HG03175 (cell line): ENCODE results near the gene NGEF.
"Not testable (repeated sequence)": the region's sequence is repeated elsewhere in the genome, so short reads cannot be mapped to it uniquely, and the experiment has no call there.

Experiments used
- ATAC-seq: cut with Tn5 transposase; IDR thresholded peaks from one replicate; pipeline ENCODE4 v1.9.1; 2021; ENCODE audit warnings: mild to moderate bottlenecking, moderate library complexity; ENCODE audit not compliant: unreplicated experiment

The NGEF gene, protein sequence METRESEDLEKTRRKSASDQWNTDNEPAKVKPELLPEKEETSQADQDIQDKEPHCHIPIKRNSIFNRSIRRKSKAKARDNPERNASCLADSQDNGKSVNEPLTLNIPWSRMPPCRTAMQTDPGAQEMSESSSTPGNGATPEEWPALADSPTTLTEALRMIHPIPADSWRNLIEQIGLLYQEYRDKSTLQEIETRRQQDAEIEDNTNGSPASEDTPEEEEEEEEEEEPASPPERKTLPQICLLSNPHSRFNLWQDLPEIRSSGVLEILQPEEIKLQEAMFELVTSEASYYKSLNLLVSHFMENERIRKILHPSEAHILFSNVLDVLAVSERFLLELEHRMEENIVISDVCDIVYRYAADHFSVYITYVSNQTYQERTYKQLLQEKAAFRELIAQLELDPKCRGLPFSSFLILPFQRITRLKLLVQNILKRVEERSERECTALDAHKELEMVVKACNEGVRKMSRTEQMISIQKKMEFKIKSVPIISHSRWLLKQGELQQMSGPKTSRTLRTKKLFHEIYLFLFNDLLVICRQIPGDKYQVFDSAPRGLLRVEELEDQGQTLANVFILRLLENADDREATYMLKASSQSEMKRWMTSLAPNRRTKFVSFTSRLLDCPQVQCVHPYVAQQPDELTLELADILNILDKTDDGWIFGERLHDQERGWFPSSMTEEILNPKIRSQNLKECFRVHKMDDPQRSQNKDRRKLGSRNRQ

GRCh38 chr2:233013027-233013461, at the start of gene NGEF:
Gene NGEF, minus strand, starts transcription at chr2:233013256. Its CDS starts 38,366 bp downstream, at chr2:232974890.
- no peak for ATAC-seq

DNA sequence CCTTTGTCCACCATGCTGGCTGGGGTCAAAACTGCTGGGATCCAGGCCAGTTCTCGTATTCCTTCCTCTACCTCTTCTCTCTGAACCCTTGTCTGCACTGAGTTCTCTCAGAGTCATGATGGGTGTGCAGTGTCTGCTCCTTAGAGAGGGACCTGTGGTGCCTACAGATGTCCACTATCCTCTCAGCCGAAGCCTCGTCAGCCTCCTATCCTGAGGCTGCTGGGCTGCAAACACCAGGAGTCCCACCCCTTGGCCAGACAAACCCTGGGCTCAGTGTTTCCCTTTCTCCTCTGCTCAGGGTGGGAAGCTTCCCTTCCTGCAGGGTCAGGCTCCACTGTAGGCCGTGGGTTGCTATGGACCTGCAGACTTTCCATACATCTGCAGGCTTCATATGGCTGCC, 49.4 kb upstream of the NGEF start:
- ATAC-seq = no peak

GRCh38 chr2:233061591-233062450, 48.8 kb upstream of the NGEF start:
- ATAC-seq = no peak

GRCh38 chr2:233060980-233061590, 48.0 kb upstream of the NGEF start:
- ATAC-seq = no peak

DNA sequence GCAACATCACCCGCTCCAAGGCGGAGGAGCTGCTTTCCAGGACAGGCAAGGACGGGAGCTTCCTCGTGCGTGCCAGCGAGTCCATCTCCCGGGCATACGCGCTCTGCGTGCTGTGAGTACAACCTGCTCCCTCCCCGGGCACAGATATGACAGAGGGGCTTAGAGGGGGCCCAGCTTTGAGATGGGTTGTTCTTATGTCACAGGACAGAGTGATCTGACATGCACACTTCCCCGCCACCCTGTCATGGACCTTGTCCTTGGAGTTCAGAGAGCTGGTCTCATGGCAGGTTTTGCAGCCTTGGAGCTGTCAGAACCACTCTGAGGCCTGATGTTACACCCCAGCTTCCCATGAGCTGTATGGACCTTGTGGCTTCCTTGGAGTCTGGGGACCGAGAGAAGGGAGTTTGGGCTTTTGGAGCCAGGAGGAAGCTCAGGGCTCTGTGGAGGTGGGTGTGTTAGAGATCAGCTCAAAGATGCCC, 47.5 kb upstream of the NGEF start:
- peak; percentile 17 for ATAC-seq

GRCh38 chr2:233059797-233060500, 46.9 kb upstream of the NGEF start, which contains the start of gene INPP5D:
Gene INPP5D, plus strand, starts transcription at chr2:233060342. Its CDS starts 137 bp downstream, at chr2:233060479.
- ATAC-seq = peak; percentile 64

GRCh38 chr2:233059547-233059796, 46.4 kb upstream of the NGEF start:
- no peak for ATAC-seq

- ATAC-seq = no peak
These were observed 45.9 kb upstream of the NGEF start for GRCh38 chr2:233058717-233059546.

DNA sequence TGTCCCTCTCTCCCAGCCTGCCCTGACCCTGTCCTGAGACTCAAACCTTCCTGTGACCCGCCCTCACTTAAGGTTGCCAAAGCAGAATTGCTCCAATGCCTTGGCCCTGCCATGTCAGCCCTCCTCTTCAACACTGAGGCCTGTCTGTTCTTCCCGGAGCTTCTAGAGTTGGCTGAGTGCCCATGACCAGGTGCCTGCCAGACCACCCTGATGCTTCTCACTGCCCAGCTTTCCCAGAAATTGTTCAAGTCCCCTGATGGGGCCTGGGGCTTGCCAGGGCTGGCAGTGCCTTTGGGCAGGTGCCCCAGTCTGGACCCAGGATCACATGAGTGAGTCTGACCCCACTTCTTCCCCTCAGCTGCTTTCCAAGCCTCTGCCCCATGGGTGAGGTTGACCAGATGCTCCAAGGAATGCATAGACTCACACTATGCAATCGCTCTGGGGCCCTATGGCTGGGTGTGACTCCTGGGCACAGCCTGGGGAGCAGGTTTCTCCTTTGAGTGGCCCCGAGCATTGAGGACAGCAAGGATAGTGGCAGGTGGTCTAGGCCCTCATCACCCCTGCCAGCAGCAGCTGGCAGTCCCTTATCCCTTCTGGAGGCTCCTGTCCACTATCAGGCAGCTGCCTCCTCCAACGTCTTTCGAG, 44.0 kb upstream of the NGEF start:
- ATAC-seq = no peak

DNA sequence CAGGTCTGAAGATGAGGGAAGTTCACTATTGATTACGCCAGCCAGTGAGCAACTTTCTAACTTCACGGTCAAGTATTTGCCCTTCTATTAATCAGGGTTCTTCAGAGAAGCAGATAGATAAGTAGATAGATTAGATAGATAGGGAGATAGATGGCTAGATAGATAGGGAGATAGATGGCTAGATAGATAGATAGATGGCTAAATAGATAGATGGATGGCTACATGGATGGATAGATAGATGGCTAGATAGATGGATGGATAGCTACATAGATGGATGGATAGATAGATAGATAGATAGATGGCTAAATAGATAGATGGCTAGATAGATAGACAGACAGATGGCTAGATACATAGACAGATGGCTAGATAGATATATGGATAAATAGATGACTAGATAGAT, 42.3 kb upstream of the NGEF start:
- no peak for ATAC-seq

DNA sequence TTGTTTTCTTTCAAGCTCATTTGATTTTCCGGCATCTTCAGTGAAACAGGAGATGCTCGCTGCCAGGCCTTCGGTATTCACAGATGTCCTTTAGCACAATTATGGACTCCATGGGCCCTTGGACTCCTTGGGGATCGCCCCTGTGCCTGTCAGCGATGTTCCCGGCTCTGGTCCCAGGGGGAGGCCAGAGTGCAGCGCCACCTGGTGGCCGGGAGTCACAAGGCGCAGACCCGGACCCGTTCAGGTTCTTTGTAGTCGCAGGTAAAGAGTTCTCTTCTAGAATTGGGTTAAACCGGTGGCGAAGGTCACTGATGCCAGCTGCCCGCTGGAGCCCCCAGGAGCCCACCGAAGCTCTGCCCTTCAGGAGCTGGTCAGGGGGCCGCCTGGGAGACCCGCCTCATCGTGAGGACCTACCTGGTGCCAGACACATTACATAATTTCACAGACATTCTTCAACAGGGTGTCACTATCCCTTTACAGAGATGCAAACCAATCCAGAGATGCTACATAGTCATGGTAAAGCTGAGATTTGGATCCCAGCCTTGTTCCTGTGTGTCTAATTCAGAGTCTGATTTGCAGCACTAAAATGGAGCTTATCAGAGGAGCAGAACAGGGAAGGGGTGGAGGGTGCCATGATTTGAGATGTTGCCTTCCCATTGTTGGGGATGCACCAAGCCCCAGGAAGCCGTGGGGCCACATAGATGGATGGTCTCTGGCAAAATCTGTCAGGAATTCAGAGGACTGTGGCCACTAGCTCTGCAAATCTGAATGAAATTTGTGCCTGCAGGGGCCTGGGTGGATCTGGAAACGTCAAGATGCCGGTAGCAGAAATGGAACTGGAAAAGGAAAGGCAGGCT, 41.1 kb upstream of the NGEF start:
- no peak for ATAC-seq

- ATAC-seq = not testable (repeated sequence)
These were observed 39.5 kb upstream of the NGEF start for GRCh38 chr2:233052517-233052916.

- no peak for ATAC-seq
These were observed 38.4 kb upstream of the NGEF start for GRCh38 chr2:233051241-233052149.

DNA sequence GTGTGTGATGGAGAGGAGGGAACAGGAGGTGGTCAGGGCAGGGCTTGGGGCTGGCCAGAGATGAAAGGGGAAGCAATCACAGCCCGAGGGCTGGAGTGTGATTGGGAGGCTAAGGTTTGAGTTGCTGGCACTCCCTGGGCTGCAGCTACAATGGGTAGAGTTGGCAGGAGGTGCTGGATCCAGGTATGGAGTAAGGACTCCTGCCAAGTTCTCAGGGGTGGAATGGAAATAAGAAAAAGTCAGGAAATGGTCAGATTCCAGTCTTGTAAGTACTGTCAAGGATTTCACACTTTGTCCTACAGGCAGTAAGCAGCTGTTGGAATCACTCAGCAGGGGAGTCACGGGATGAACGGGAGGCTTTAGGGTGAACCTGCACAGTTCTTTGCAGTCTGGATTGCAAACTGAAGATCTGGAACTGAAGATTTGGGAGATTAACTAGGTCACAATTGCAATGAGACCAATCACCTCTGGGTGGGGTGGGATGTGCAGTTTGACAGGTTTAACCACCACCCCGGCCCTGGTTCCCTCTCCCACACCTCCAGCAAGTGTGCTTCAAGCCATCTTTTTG, 36.2 kb upstream of the NGEF start:
- no peak for ATAC-seq

- no peak for ATAC-seq
These were observed 35.6 kb upstream of the NGEF start for GRCh38 chr2:233048569-233049193.

GRCh38 chr2:233047667-233048066, 34.6 kb upstream of the NGEF start:
- no peak for ATAC-seq
